Kasumi-1 (cell line): ENCODE data around the gene SMIM41.
A peak's percentile ranks its signal among the peaks of the same experiment; 100 is the strongest.

ENCODE experiments used
- DNase-seq, 2 experiments: peaks; one replicate each; lab custom pipeline; 2025; lab: John Stamatoyannopoulos, UW

SMIM41 gene

GRCh38 chr12:52122540-52122871, 43.0 kb downstream of the SMIM41 start:
- DNase-seq = no peak

- DNase-seq = no peak
Observed at GRCh38 chr12:52122904-52123303, 43.4 kb downstream of the SMIM41 start.

- DNase-seq = no peak
Observed at GRCh38 chr12:52123487-52124186, 44.1 kb downstream of the SMIM41 start.

GRCh38 chr12:52125476-52125900, 46.0 kb downstream of the SMIM41 start:
- DNase-seq = no peak

- DNase-seq = no peak
Observed at GRCh38 chr12:52126050-52126604, 46.6 kb downstream of the SMIM41 start.

- no peak for DNase-seq
Observed at GRCh38 chr12:52126605-52127578, 47.4 kb downstream of the SMIM41 start.

- DNase-seq = no peak
Observed at GRCh38 chr12:52127683-52128450, 48.4 kb downstream of the SMIM41 start.

GRCh38 chr12:52130711-52131110, 51.2 kb downstream of the SMIM41 start:
- no peak for DNase-seq

- no peak for DNase-seq
Observed at GRCh38 chr12:52132754-52133161, 53.3 kb downstream of the SMIM41 start.

GRCh38 chr12:52137746-52138145, 58.2 kb downstream of the SMIM41 start:
- no peak for DNase-seq

GRCh38 chr12:52139147-52139546, 59.6 kb downstream of the SMIM41 start:
- no peak for DNase-seq

- DNase-seq = peak in 1 of 2 experiments; percentile 7
Observed at GRCh38 chr12:52139579-52140062, 60.1 kb downstream of the SMIM41 start.

GRCh38 chr12:52141306-52141705, 61.8 kb downstream of the SMIM41 start:
- DNase-seq = no peak

- DNase-seq = no peak
Observed at GRCh38 chr12:52141875-52142274, 62.4 kb downstream of the SMIM41 start.

GRCh38 chr12:52142431-52142830, 62.9 kb downstream of the SMIM41 start:
- DNase-seq = no peak

- no peak for DNase-seq
Observed at GRCh38 chr12:52144512-52145227, 65.2 kb downstream of the SMIM41 start.

GRCh38 chr12:52145228-52146088, 66.0 kb downstream of the SMIM41 start:
- no peak for DNase-seq

- no peak for DNase-seq
Observed at GRCh38 chr12:52146089-52146821, 66.8 kb downstream of the SMIM41 start.

GRCh38 chr12:52146822-52147366, 67.4 kb downstream of the SMIM41 start:
- no peak for DNase-seq
